Liver (tissue), 3 donors: ENCODE data around the gene AOPEP.

Experiments
- ATF3 ChIP-seq: IDR thresholded peaks from 2 replicates; pipeline ENCODE4 v1.6.1; 2016; ENCODE audit warnings: antibody characterized with exemption
- CTCF ChIP-seq: fragments of 150-350 bp; IDR thresholded peaks from 2 replicates; pipeline ENCODE4 v1.5.1; 2017; ENCODE audit warnings: improper control_type of control experiment, low read depth, low read length; ENCODE audit not compliant: missing input control
- EGR1 ChIP-seq, 2 donors: IDR thresholded peaks; 2 replicates each; pipeline ENCODE4 v1.6.1; 2016 to 2018; ENCODE audit warnings: antibody characterized with exemption in 2 of 2, low read depth in 2 of 2
- FOXA1 ChIP-seq: IDR thresholded peaks from 2 replicates; pipeline ENCODE4 v1.6.1; 2016; ENCODE audit warnings: antibody characterized with exemption
- TAF1 ChIP-seq: conservative IDR thresholded peaks from 2 replicates; pipeline ENCODE4 v1.6.1; 2016; ENCODE audit warnings: antibody characterized with exemption, mild to moderate bottlenecking
- donor health status: healthy.
- donor health status: healthy.

GRCh38 chr9:95102001-95102433, 375.5 kb downstream of the AOPEP start:
- TF ChIP-seq ATF3, result no peak
- no peak for TF ChIP-seq FOXA1
- TF ChIP-seq CTCF, result no peak
- TF ChIP-seq EGR1 (IDR thresholded peaks at IDR 0.05; ENCODE audit: low read depth in 2 of 2), result no peak
- TF ChIP-seq TAF1, result no peak
